IPS DF 6.9 (cell line): ENCODE data around the gene ARL15.
"Not testable (repeated sequence)": the region's sequence is repeated elsewhere in the genome, so short reads cannot be mapped to it uniquely, and the experiment has no call there.

Source experiments
- DNase-seq: peaks from one replicate; pipeline ENCODE4 v3.0.0-alpha.2; 2013; ENCODE audit warnings: low read depth, low spot score
- H3K27ac ChIP-seq: one replicate; pipeline ENCODE4 v1.5.1; 2013; ENCODE audit warnings: low read length, control low read depth
- H3K27me3 ChIP-seq: 2 replicates; pipeline ENCODE4 v1.6.1; 2013; ENCODE audit warnings: mild to moderate bottlenecking, low read length; ENCODE audit not compliant: control insufficient read depth, insufficient read depth
- H3K36me3 ChIP-seq: 2 replicates; pipeline ENCODE4 v1.6.1; 2013; ENCODE audit warnings: low read length; ENCODE audit not compliant: control insufficient read depth, insufficient read depth
- H3K4me1 ChIP-seq: 2 replicates; pipeline ENCODE4 v1.6.1; 2013; ENCODE audit warnings: low read length; ENCODE audit not compliant: control insufficient read depth, insufficient read depth
- H3K4me3 ChIP-seq: 2 replicates; pipeline ENCODE4 v1.5.1; 2013; ENCODE audit warnings: mild to moderate bottlenecking, low read length
- H3K9me3 ChIP-seq: 2 replicates; pipeline ENCODE4 v1.6.1; 2013; ENCODE audit warnings: low read length, inconsistent platforms; ENCODE audit not compliant: control insufficient read depth, insufficient read depth
- WGBS: extraction: QIAGEN DNeasy Blood & Tissue Kit; methylation state at CpG from one replicate; pipeline ENCODE4 v1.1.7; 2013; ENCODE audit warnings: mixed read lengths, missing lambda C conversion rate; ENCODE audit not compliant: insufficient read length, insufficient coverage; 5-methylcytosine and 5-hydroxymethylcytosine counted together

ARL15 gene

DNA sequence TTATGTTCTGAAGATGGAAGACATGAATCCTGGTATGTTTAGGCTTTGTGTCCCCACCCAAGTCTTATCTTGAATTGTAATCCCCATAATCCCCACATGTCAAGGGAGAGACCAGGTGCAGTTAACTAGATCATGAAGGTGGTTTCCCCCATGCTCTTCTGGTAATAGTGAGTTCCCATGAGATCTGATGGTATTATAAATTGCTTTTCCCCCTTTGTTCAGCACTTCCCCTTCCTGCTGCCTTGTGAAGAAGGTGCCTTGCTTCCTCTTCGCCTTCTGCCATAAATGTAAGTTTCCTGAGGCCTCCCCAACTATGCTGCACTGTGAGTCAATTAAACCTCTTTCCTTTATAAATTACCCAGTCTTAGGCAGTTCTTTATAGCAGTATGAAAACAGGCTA, 229.0 kb downstream of the ARL15 start:
- no CpG with 5 or more reads among the region's 1 CpG for WGBS
- Histone ChIP-seq H3K36me3 (no peaks in the 10 kb centered on the region), H3K4me1 (no peaks in the 10 kb centered on the region), H3K27me3 (no peaks in the 10 kb centered on the region), H3K27ac (no peak overlapping the region), H3K9me3 (no peaks in the 10 kb centered on the region), H3K4me3 (no peak overlapping the region)
- DNase-seq = no peak

DNA sequence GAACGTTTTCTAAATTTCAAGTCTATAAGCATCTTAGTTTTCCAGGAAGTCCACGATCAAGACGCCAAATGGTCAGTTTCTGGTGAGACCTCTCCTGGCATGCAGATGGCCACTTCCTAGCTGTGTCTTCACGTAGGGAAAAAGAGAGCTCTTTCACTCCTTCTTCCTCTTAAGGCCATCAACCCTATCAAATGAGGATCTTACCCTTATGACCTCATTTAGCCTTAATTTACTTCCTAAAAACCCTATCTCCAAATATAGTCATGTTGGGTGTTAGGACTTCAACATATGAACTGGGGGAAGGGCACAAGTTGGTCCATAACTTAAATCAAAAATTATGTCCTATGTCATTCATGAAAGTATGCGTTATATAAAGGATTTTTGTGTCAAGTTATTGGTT, 229.5 kb downstream of the ARL15 start:
- Histone ChIP-seq H3K27ac (no peak overlapping the region), H3K36me3 (no peaks in the 10 kb centered on the region), H3K4me3 (no peak overlapping the region), H3K9me3 (no peaks in the 10 kb centered on the region), H3K27me3 (no peaks in the 10 kb centered on the region), H3K4me1 (no peaks in the 10 kb centered on the region)
- no CpG with 5 or more reads among the region's 5 CpGs for WGBS
- no peak for DNase-seq

DNA sequence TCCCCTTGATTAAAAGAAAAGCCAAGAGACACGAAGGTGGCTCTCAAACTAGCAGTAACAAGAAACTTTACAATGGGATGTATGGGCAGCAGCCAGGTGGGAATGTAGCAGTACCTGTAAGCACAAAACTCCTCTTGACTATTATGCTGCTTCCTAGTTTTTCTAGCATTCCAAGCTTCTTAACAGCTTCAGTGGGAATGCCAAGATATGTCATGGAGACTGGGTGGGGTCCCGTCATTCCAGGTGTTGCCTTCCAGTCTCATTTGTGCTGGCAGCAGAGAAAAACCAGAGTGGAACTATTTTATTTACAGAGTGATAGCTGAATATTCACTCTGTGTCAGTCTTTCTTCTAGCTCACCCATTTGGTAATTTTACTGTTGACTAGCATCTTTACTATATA, 236.6 kb downstream of the ARL15 start:
- Histone ChIP-seq H3K36me3 (no peaks in the 10 kb centered on the region), H3K27me3 (no peaks in the 10 kb centered on the region), H3K9me3 (no peaks in the 10 kb centered on the region), H3K27ac (no peak overlapping the region), H3K4me3 (no peak overlapping the region), H3K4me1 (no peaks in the 10 kb centered on the region)
- WGBS = no CpG with 5 or more reads among the region's 2 CpGs
- no peak for DNase-seq

DNA sequence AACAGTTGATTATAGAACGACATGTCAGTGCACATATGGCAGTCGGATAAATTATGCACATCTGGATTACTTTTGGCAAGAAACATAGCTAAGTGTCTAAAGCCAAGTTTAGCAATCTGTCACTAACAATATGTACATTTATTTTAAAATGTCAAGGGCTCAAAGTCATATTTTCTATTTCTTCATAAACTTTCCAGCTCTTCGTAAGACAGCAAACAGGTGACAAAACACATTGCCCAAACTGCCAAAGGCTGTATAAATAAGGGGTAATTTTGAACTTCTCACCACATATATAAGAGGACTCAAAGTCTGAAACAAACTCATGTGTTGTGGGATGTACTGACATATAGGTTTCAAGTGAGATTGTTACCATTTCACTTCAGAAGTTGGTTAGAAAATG, 237.2 kb downstream of the ARL15 start:
- Histone ChIP-seq H3K9me3 (no peaks in the 10 kb centered on the region), H3K4me1 (no peaks in the 10 kb centered on the region), H3K27ac (no peak overlapping the region), H3K36me3 (no peaks in the 10 kb centered on the region), H3K4me3 (no peak overlapping the region), H3K27me3 (no peaks in the 10 kb centered on the region)
- DNase-seq = no peak
- no CpG with 5 or more reads among the region's 3 CpGs for WGBS

GRCh38 chr5:54066433-54066832, 243.9 kb downstream of the ARL15 start:
- H3K9me3 ChIP-seq = no peaks in the 10 kb centered on the region
- no CpG with 5 or more reads among the region's 2 CpGs for WGBS

GRCh38 chr5:54063817-54064216, 246.6 kb downstream of the ARL15 start:
- Histone ChIP-seq H3K36me3 (no peaks in the 10 kb centered on the region), H3K27ac (no peak overlapping the region), H3K27me3 (no peaks in the 10 kb centered on the region), H3K9me3 (no peaks in the 10 kb centered on the region), H3K4me1 (0 out of 2 replicates have a peak, but pooled peaks cover 2% of the 10 kb centered on the region), H3K4me3 (no peak overlapping the region)
- no peak for DNase-seq
- no CpG with 5 or more reads among the region's 3 CpGs for WGBS

More at GRCh38 chr5:54066433-54066832, 243.9 kb downstream of the ARL15 start:
- Histone ChIP-seq H3K27me3 (no peaks in the 10 kb centered on the region), H3K36me3 (no peaks in the 10 kb centered on the region), H3K4me3 (no peak overlapping the region), H3K27ac (no peak overlapping the region), H3K4me1 (no peaks in the 10 kb centered on the region)
- no peak for DNase-seq

DNA sequence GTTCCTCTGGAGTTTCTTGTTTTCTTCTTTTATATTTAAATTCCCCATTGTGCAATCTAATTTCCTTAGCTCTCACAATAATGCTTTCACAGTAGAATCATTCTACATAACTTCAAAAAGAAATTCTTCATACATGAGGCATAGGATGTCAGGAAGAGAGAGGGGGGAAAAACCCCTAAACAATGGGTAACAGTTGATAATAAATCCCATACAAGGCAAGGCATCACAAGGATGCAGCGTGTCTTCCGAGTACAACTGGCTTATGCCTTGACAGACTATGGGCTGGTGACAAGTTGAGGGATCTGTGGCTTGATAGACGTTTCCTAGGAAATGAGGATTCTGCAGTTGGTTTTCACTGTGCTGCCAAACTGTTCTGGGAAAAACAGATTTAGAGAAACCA, 247.4 kb downstream of the ARL15 start:
- Histone ChIP-seq H3K4me3 (no peak overlapping the region), H3K27ac (no peak overlapping the region), H3K27me3 (no peaks in the 10 kb centered on the region), H3K36me3 (no peaks in the 10 kb centered on the region), H3K4me1 (0 out of 2 replicates have a peak, but pooled peaks cover 3% of the 10 kb centered on the region), H3K9me3 (no peaks in the 10 kb centered on the region)
- DNase-seq = no peak
- no CpG with 5 or more reads among the region's 3 CpGs for WGBS

DNA sequence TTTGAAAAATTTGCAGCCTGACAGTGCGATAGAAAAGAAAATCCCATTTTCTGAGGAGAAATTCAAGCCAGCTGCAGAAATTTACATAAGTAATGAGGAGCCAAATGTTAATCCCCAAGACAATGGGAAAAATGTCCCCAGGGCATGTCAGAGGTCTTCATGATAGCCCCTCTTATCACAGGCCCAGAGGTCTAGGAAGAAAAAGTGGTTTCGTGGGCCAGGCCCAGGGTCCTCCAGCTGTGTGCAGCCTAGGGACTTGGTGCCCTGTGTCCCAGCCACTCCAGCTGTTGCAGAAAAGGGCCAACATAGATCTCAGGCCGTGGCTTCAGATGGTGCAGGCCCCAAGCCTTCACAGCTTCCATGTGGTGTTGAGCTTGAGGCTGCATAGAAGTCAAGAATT, 249.5 kb downstream of the ARL15 start:
- H3K36me3 ChIP-seq, H3K27ac ChIP-seq, H3K9me3 ChIP-seq, H3K4me3 ChIP-seq, H3K4me1 ChIP-seq, DNase-seq, H3K27me3 ChIP-seq: not testable (repeated sequence)
- WGBS = no CpG with 5 or more reads among the region's 3 CpGs

DNA sequence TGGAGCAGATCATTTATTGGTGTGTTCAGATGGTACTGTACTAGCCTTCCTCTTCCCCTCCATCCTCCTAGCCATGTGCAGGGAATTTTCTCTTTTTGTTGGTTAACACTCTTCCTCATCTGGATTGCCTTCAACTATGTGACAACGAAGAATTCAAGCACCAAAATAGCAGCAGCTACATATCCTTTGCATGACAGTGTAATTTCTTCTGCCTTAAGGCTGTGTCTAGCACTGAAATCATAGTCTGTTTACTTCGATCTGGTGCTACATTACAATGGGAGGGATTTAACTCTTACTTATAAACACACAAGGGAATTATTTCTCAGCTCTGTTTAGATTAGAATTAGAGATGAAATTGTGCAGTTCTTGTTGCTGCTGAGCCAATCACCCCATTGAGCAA, 260.4 kb downstream of the ARL15 start:
- H3K27ac ChIP-seq = no peak overlapping the region
- no peaks in the 10 kb centered on the region for H3K9me3 ChIP-seq
- no peak for DNase-seq
- H3K4me1 ChIP-seq = peaks cover 3% of the 10 kb centered on the region; the same call in 1 of the 2 replicates
- WGBS = no CpG with 5 or more reads among the region's 2 CpGs
- no peaks in the 10 kb centered on the region for H3K36me3 ChIP-seq
- no peaks in the 10 kb centered on the region for H3K27me3 ChIP-seq
- no peak overlapping the region for H3K4me3 ChIP-seq

DNA sequence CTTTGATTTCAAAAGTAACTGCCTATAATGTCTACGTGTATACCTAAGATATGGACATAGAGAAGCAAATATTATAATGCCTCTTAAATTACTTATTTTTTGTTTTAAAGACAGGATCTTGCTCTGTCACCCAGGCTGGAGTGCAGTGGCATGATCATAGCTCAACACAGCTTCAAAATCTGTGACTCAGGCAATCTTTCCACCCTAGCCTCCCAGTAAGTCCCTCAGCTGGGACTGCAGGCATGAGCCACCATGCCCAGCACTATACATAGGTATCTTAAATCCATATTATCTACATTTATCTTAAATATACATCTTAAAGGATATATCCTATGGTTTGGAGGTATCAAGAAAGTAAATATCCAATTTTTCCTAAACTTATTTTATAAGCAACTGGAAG, 261.2 kb downstream of the ARL15 start:
- Histone ChIP-seq H3K9me3 (no peaks in the 10 kb centered on the region), H3K4me3 (no peak overlapping the region), H3K4me1 (peaks cover 3% of the 10 kb centered on the region; the same call in 1 of the 2 replicates), H3K27me3 (no peaks in the 10 kb centered on the region), H3K36me3 (no peaks in the 10 kb centered on the region), H3K27ac (no peak overlapping the region)
- WGBS = no CpG with 5 or more reads among the region's 1 CpG
- no peak for DNase-seq

DNA sequence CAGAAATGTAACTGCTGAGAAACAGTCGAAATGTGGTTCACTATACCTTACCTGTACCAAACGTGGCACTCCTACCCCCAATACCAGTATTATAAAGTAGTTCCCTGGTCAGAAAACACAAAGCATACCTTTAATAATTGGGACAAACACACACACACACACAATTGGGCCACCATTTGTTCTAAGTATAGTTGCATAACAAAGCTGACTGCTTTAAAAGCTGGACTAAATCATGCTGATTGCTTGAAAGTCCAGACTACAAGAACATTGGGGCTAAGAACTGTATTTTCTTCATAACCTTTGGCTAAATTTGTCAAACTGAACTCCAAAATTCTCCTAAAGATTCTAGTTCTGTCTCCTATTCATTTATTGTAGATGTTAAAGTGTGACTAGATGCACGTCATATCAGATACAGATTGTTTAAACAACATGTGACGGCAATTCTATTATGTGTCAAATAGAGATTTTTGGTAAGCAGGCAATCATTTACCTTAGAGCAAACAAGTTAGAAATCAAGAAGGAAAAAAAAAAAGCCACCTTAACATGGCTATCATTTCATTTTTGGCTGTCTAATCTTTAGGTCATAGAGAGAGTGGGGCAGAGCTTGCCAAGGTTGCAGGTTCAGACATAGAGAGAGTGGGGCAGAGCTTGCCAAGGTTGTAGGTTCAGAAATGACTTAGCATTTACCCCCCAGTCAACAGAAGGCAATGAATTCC, 265.1 kb downstream of the ARL15 start:
- no peaks in the 10 kb centered on the region for H3K36me3 ChIP-seq
- no CpG with 5 or more reads among the region's 4 CpGs for WGBS
- peaks cover 3% of the 10 kb centered on the region; the same call in 1 of the 2 replicates for H3K4me1 ChIP-seq
- no peaks in the 10 kb centered on the region for H3K27me3 ChIP-seq
- DNase-seq = no peak
- H3K27ac ChIP-seq = no peak overlapping the region
- H3K4me3 ChIP-seq = no peak overlapping the region
- no peaks in the 10 kb centered on the region for H3K9me3 ChIP-seq
